ENCODE data around the gene STX18.
"Not testable (repeated sequence)": the region's sequence is repeated elsewhere in the genome, so short reads cannot be mapped to it uniquely, and the experiment has no call there.

Gene STX18

GRCh38 chr4:4477391-4477790 is 64.5 kb downstream of the STX18 start:
- DNase-seq: no peak

GRCh38 chr4:4474476-4474875 is 67.4 kb downstream of the STX18 start:
- DNase-seq: no peak

GRCh38 chr4:4472344-4472958 is 69.4 kb downstream of the STX18 start:
- no peak for DNase-seq

GRCh38 chr4:4471195-4471594 is 70.7 kb downstream of the STX18 start:
- DNase-seq: no peak

GRCh38 chr4:4470208-4470607 is 71.6 kb downstream of the STX18 start:
- DNase-seq: no peak

- not testable (repeated sequence) for DNase-seq
Measured at GRCh38 chr4:4465238-4465637, 76.6 kb downstream of the STX18 start.

GRCh38 chr4:4462970-4463369 is 78.9 kb downstream of the STX18 start:
- DNase-seq: no peak

GRCh38 chr4:4461850-4462249 is 80.0 kb downstream of the STX18 start:
- peak; percentile 45 to 56 for DNase-seq

GRCh38 chr4:4461178-4461577 is 80.7 kb downstream of the STX18 start:
- no peak for DNase-seq

- DNase-seq: peak; percentile 15 to 31
Measured at GRCh38 chr4:4460759-4461158, 81.1 kb downstream of the STX18 start.

- no peak for DNase-seq
Measured at GRCh38 chr4:4459181-4459580, 82.7 kb downstream of the STX18 start.

- no peak for DNase-seq
Measured at GRCh38 chr4:4457803-4458553, 83.9 kb downstream of the STX18 start.

- no peak for DNase-seq
Measured at GRCh38 chr4:4456816-4457578, 84.9 kb downstream of the STX18 start.

GRCh38 chr4:4456351-4456750 is 85.5 kb downstream of the STX18 start:
- DNase-seq: no peak

GRCh38 chr4:4455210-4455865 is 86.5 kb downstream of the STX18 start:
- DNase-seq: no peak

GRCh38 chr4:4446434-4446833 is 95.4 kb downstream of the STX18 start:
- no peak for DNase-seq

- DNase-seq: no peak
Measured at GRCh38 chr4:4443821-4444220, 98.0 kb downstream of the STX18 start.

GRCh38 chr4:4440333-4441061 is 101.4 kb downstream of the STX18 start:
- DNase-seq: no peak

GRCh38 chr4:4439782-4440181 is 102.1 kb downstream of the STX18 start:
- no peak for DNase-seq

GRCh38 chr4:4438891-4439290 is 103.0 kb downstream of the STX18 start:
- no peak for DNase-seq

- no peak for DNase-seq
Measured at GRCh38 chr4:4437798-4438470, 103.9 kb downstream of the STX18 start.

GRCh38 chr4:4436244-4436823 is 105.5 kb downstream of the STX18 start:
- no peak for DNase-seq
